H1 (cell line): ENCODE results near the gene DNAH8.

Source experiments
- MAFK ChIP-seq: IDR thresholded peaks from 2 replicates; pipeline ENCODE4 v1.6.1; 2012; ENCODE audit warnings: low read depth, mild to moderate bottlenecking, improper control_type of control experiment, low read length
- POLR2A ChIP-seq, 2 experiments: IDR thresholded peaks; 1 replicate in 1 of 2; 2 replicates in 1 of 2; pipeline ENCODE4 v1.6.1; 2011; ENCODE audit warnings: low read depth in 2 of 2, low read length in 2 of 2, mild to moderate bottlenecking in 2 of 2; ENCODE audit errors: control extremely low read depth in 1 of 2
- TEAD4 ChIP-seq: IDR thresholded peaks from 2 replicates; pipeline ENCODE4 v1.6.1; 2012; ENCODE audit warnings: low read depth, low read length, inconsistent platforms, mixed read lengths

GRCh38 chr6:39044181-39044580, 329.1 kb downstream of the DNAH8 start:
- TF ChIP-seq MAFK (no peak), POLR2A (IDR thresholded peaks at IDR 0.05; ENCODE audit: control extremely low read depth in 1 of 2, low read depth in 2 of 2, low read length in 2 of 2) (no peak), TEAD4 (no peak)
